ENCODE measurements around the gene DPEP2. TPM values are rescaled to one million over a fixed set of nuclear protein-coding genes. Genes with fewer than 3 reads are reported as not detected.
"Not testable (repeated sequence)": the region's sequence is repeated elsewhere in the genome, so short reads cannot be mapped to it uniquely, and the experiment has no call there.

DPEP2 gene
- total RNA-seq, 1 donor from 2014 or later, result not detected

GRCh38 chr16:67977469-67978227, 21.6 kb downstream of the DPEP2 start:
- Mint-ChIP-seq H3K4me3 (ENCODE audit: unreplicated experiment) (no peak overlapping the region), H3K27me3 (ENCODE audit: low read depth) (peaks cover 6% of the 10 kb centered on the region)

DNA sequence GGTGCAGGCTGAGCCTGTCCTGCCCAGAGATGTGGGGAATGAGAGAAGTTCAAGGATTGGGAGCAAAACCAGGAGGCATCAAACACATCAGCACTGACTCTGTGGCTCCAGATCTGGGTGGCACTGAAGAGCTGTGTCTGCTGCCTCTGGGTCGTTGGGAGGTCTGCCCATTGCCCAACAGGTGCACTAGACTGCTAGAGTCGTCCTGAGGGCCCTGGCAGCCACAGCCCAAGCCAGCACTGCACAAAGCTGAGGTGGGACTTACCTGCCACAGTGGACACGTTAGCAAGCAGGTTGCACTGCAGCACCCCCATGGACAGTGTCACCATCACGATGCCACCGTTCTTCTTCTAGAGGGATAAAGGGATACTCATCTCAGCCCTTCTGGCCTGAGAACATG, 22.3 kb downstream of the DPEP2 start:
- Mint-ChIP-seq H3K27ac (ENCODE audit: unreplicated experiment) (no peak overlapping the region), H3K4me3 (ENCODE audit: unreplicated experiment) (no peak overlapping the region), H3K9me3 (ENCODE audit: low read depth) (no peaks in the 10 kb centered on the region), H3K27me3 (ENCODE audit: low read depth) (peaks cover 6% of the 10 kb centered on the region), H3K36me3 (ENCODE audit: low read depth) (no peaks in the 10 kb centered on the region), H3K4me1 (ENCODE audit: low read depth) (no peaks in the 10 kb centered on the region)
- TF ChIP-seq CTCF (IDR thresholded peaks at IDR 0.05), result no peak
- peak; percentile 88 for DNase-seq (ENCODE audit: low spot score)

More at GRCh38 chr16:67977469-67978227, 21.6 kb downstream of the DPEP2 start:
- Mint-ChIP-seq H3K9me3 (ENCODE audit: low read depth) (no peaks in the 10 kb centered on the region), H3K4me1 (ENCODE audit: low read depth) (no peaks in the 10 kb centered on the region), H3K27ac (ENCODE audit: unreplicated experiment) (no peak overlapping the region), H3K36me3 (ENCODE audit: low read depth) (no peaks in the 10 kb centered on the region)
- no peak for TF ChIP-seq CTCF (IDR thresholded peaks at IDR 0.05)
- no peak for DNase-seq (ENCODE audit: low spot score)

DNA sequence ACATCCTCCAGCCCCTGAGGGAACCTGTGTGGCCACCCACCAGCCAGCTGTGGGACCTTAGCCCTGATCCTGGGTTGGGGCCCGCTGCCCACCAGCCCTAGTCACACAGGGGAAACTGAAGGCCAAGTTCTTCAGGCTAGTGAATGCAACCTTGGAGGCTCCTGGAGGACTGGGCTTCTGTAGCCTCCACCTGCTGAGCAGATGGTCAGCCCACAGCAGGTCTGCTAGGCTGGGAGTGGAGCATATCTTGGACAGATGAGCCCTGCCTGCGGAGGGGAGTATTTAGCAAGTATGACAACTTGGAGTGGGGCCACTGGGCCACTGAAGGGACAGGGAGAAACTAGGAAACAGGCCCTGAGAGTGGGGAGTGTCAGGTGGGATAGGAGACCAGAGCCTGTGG, 23.1 kb downstream of the DPEP2 start:
- Mint-ChIP-seq H3K9me3 (ENCODE audit: low read depth) (no peaks in the 10 kb centered on the region), H3K27ac (ENCODE audit: unreplicated experiment) (no peak overlapping the region), H3K36me3 (ENCODE audit: low read depth) (no peaks in the 10 kb centered on the region), H3K4me1 (ENCODE audit: low read depth) (no peaks in the 10 kb centered on the region), H3K27me3 (ENCODE audit: low read depth) (peaks cover 6% of the 10 kb centered on the region), H3K4me3 (ENCODE audit: unreplicated experiment) (no peak overlapping the region)
- no peak for DNase-seq (ENCODE audit: low spot score)
- TF ChIP-seq CTCF (IDR thresholded peaks at IDR 0.05), result no peak

- no peak for DNase-seq (ENCODE audit: low spot score)
- no peak for TF ChIP-seq CTCF (IDR thresholded peaks at IDR 0.05)
- H3K4me1 Mint-ChIP-seq (ENCODE audit: low read depth), result no peaks in the 10 kb centered on the region
- H3K27ac Mint-ChIP-seq (ENCODE audit: unreplicated experiment), result no peak overlapping the region
- no peaks in the 10 kb centered on the region for H3K9me3 Mint-ChIP-seq (ENCODE audit: low read depth)
- peaks cover 6% of the 10 kb centered on the region for H3K27me3 Mint-ChIP-seq (ENCODE audit: low read depth)
- H3K36me3 Mint-ChIP-seq (ENCODE audit: low read depth), result no peaks in the 10 kb centered on the region
- no peak overlapping the region for H3K4me3 Mint-ChIP-seq (ENCODE audit: unreplicated experiment)
These were observed 23.8 kb downstream of the DPEP2 start for GRCh38 chr16:67975321-67976105.

DNA sequence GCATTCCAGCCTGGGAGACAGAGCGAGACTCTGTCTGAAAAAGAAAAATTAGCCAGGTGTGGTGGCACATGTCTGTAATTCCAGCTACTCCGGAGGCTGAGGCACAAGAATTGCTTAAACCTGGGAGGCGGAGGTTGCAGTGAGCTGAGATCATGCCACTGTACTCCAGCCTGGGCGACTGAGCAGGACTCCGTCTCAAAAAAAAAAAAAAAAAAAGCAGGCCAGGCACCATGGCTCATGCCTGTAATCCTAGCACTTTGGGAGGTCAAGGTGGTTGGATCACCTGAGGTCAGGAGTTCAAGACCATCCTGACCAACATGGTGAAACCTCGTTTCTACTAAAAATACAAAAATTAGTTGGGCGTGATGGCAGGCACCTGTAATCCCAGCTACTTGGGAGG, 27.0 kb downstream of the DPEP2 start:
- not testable (repeated sequence) for H3K27me3 Mint-ChIP-seq (ENCODE audit: low read depth); H3K4me3 Mint-ChIP-seq (ENCODE audit: unreplicated experiment); H3K9me3 Mint-ChIP-seq (ENCODE audit: low read depth); DNase-seq (ENCODE audit: low spot score); H3K4me1 Mint-ChIP-seq (ENCODE audit: low read depth); H3K36me3 Mint-ChIP-seq (ENCODE audit: low read depth); H3K27ac Mint-ChIP-seq (ENCODE audit: unreplicated experiment)
